ENCODE results near the gene WDFY3.

GRCh38 chr4:84977396-84977795 is 10.9 kb upstream of the WDFY3 start:
- TF ChIP-seq CTCF (IDR thresholded peaks at IDR 0.05) (no peak), EZH2phosphoT487 (IDR thresholded peaks at IDR 0.05) (no peak), EZH2 (IDR thresholded peaks at IDR 0.05) (no peak)
